Islet of Langerhans (tissue), 1 donor: ENCODE measurements around the gene UIMC1.
"Not testable (repeated sequence)": the region's sequence is repeated elsewhere in the genome, so short reads cannot be mapped to it uniquely, and the experiment has no call there.

Experiments used
- FAIRE-seq: peaks from one replicate; lab custom pipeline; 2011; peaks lifted over from hg19 to GRCh38; lab: Jason Lieb, UNC

UIMC1 gene

DNA sequence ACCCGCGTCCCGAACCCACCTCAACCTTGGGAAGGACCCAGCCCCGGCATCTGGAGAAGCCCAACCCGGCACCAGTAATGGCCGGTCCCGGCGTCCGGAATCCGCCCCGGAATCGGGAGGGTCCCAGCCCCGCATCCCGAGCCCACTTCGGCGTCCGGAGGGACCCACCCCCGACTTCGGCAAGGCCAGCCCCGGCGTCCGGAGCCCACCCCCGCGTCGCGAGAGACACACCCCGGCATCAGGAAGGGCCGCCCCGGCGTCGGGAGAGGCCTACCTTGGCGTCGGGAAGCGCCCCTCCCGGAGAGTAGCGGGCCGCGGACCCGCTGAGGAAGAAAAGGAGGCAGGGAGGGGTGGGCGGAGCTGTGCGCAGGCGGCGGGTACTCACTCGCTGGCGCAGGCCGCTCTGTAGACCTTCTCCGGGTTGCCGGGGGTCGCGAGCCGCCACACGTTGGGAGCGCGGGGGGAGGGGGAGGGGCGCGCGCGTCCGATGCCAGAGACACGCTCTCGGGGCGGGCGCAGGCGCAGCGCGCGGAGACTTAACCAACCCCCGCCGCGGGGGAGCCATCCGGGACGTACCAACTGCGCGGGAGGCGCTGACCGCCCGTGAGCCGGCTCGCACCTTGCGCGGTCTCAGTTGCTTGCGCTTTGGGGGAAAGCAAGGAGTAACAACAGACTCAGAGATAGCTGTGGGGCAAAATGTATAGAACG lies at the start of gene UIMC1:
UIMC1 (minus strand) TSS at position 515 of the 708 bp plus-strand sequence. CDS start 24,164 bp downstream, outside the sequence.
- FAIRE-seq, result no peak

DNA sequence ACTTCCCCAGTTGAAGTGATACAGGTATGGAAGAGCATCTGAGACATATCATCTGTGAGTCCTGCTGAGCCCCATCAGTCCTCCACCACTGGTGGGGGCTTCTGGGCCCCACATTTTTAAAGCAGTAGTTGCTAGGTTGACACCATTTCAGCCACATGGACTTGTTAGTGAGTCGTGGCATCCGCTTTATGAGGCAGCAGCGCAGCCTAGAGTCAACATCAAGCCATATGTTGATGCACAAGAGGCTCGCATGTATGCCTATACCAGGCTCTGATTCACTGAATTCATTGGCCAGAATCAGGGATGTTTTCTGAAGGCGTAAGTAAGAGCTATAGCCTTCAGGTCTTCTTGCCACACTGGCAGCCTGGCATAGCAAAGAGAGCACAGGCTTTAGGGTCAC lies 42.7 kb upstream of the UIMC1 start:
- no peak for FAIRE-seq

DNA sequence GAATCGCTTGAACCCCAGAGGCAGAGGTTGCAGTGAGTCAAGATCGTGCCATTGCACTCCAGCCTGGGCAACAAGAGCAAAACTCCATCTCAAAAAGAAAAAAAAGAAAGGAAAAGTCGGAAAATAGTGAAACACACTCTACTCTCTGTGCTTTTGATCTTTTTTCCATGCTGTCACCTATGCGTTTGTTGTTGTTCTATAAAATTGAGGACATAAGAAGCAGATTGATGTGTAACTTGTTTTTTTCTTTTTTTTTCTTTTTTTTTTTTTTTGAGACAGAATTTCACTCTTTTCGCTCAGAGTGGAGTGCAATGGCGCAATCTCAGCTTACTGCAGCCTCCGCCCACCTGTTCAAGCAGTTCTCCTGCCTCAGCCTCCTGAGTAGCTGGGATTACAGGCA lies 42.0 kb upstream of the UIMC1 start:
- not testable (repeated sequence) for FAIRE-seq

DNA sequence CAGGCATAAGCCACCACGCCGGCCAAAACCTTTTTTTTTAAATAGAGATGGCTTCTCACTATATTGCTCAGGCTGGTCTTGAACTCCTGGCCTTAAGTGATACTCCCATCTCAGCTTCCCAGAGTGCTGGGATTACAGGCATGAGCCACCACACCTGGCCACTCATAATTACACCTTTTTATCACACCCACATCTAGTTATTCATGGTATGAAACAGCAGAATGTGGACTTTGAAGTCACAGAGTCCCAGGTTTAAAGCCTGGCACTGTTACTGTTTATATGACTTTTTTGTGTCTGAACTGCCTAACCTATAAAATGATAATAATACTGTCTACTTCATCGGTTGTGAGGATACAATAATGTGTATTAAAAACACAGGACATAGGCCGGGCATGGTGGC lies 39.1 kb upstream of the UIMC1 start:
- FAIRE-seq, result no peak

DNA sequence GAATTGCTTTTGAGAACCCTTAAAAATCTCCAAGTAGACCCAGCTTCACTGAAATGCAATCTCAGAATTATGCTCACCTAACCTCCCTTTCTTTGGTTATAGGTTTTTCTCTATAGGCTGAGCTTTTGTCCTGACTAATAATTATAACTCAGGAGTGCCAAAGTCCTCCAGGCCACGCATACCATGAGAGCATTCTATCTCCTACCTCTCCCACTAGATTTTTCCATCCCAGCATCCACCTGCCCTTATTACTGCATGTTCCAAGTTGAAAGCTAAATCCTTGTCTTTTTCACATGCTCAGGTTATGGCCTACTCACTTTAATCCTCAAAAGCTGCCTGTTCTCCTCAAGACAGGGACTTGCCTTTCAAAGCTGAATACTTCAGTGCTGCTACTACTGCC lies 38.1 kb upstream of the UIMC1 start:
- FAIRE-seq, result no peak

DNA sequence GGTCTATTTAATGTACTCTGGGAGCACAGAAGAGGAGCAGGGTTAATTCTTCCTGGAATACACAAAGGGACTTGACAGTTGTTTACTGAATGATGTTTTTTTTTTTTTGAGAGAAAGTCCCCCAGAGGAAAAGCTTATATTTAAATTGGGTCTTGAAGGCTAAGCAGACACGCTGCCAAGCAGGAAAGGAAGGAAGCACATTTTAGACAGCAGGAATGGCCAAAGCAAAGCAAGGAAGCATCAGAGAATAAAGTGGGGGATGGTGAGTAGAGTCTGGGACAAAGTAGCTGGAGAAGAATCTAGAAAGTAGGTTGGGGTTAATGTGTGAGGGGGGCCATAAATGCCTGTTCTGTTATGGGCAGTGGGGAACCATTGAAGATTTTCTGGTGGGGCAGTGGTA lies 37.4 kb upstream of the UIMC1 start:
- no peak for FAIRE-seq

DNA sequence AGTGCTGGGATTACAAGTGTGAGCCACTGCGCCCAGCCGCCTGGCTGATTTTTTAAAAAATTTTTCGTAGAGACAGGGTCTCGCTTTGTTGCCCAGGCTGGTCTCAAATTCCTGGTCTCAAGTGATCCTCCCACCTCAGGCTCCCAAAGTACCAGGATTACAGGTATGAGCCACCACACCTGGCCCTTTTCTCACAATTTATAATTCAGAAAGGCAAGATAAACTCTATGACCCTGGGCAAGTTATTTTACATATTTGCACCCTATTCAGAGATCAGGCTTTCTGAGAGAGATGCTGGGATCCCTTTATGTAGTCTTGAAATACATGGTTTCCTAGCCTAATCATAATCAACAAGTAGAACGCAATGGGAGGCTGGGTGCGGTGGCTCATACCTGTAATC lies 36.5 kb upstream of the UIMC1 start:
- FAIRE-seq, result no peak

DNA sequence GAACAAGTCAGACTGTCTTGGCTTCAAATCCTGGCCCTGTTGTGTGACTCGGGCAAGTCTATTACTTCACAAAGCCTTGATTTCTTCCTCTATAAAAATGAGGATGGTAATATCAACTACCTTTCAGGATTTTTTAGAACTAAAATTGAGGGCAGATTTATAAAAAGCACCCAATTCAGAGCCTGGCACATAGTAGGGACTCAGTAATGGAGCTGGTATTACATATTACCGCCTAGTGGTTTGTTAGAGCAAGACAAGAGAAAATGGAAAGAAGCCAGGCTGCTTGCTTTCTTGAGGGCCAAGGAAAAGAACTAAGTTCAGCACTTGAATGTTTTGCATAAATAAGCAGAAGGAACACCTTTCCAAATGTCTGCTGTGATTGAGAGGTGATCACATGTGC lies 35.4 kb upstream of the UIMC1 start:
- no peak for FAIRE-seq

DNA sequence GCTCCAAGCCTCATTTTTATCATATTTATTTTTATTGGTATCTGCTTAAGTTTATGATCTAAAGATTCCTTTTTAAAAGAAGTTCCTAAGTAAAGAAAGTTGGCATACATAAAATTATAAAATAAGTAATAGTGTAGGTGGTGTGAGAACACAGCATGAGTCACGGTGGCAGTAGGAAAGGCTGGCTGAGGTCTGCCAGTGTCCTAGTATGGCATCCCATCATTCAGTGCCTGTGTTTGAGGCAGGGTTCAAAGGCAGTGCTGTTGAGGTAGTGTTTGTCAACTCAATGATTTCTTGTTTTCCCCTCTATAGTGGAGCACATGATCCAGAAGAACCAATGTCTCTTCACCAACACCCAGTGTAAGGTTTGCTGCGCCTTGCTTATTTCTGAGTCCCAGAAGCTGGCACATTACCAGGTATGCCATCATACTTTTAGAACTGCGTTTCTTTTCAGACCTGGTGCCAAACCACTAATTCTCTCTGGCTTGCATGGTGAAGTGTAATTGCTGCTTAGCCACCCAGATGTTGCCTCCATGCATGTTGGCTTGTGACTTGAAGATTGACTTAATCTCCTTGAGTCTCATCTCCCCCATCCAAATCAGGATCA lies 34.3 kb upstream of the UIMC1 start:
- FAIRE-seq, result no peak

DNA sequence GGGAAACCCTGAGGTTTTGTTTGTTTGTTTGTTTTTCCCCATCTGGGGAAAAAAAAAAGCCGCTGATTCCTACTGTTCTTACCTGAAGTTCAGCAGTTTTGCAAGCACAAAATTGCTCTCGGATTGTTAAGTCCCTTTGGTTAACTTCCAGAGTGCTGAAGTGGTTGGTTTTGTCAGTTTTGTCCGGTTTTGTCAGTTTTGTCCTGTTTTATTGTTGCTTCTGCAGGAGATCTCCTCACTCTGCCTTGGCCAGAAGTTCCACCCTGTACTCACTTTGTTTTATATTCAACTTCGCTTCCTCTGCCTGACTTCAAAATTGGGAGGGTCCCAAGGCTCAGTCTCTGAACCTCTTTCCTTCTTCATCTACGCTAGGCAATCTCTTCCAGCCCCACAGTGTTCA lies 30.3 kb upstream of the UIMC1 start:
- FAIRE-seq, result no peak

DNA sequence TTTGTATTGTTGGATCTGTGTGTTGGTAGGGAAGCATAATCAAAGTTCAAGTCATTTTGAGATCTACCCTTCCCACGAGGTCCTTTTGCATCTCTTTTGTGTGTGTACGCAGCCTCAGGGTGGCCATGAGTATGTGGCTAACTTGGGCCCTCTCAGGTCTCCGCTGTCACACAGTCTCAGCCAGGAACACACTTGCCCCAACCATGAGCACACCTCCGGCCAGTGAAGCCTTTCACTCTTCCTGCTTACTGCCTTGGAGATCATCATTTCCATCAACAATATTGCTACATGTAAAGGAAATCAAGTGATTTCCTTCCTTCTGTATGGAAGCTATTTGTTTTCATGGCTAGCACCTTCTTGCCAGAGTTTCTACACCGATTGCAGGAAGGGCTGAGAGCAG lies 29.9 kb upstream of the UIMC1 start:
- FAIRE-seq, result no peak

DNA sequence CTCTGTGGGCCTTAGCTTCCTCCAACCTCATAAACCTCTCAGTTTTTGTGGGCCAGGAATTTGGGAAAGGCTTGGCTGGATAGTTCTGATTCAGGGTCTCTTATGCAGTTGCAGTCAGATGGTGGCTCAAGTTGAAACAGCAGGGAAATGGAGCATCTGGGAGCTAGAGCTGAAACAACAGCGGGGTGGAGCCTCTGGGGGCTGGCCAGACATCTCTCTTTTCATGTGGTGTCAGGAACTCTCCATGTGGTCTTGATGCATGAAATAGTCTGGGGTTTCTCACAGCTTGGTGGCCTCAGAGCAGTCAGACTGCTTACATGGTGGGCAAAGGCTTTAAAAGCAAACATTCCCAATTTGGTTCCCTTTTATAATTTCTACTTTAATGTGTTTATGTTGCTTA lies 29.4 kb upstream of the UIMC1 start:
- no peak for FAIRE-seq

DNA sequence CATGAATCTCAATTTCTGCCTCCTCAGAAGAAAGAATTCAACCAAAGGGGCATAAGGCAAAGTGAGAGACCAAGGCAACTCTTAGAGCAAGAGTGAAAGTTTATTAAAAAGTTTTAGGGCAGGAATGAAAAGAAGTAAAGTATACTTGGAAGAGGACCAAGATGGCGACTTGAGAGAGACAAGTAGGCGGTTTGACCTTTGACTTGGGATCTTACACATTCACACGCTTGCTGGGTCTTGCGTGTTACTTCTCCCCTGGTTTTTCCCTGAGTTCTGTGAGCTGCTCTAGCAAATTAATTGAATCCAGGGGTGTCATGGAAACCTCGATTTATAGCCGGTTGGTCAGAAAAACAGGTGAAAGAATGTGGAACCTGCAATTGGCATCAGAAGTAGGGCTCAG lies 22.9 kb upstream of the UIMC1 start:
- no peak for FAIRE-seq

DNA sequence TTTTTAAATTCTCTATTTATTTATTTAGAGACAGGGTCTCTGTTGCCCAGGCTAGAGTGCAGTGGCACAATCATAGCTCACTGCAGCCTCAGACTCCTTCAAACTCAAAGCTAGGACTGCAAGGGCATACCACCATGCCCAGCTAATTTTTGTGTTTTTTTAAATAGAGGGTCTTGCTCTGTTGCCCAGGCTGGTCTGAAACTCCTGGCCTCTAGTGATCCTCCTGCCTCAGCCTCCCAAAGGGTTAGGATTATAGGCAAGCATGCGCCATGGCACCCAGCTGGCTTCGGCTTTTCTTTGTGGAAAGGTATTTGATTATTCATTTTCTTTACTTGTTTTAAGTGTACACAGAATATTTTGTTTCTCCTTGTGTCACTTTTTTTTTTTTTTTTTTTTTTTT lies 21.1 kb upstream of the UIMC1 start:
- no peak for FAIRE-seq

DNA sequence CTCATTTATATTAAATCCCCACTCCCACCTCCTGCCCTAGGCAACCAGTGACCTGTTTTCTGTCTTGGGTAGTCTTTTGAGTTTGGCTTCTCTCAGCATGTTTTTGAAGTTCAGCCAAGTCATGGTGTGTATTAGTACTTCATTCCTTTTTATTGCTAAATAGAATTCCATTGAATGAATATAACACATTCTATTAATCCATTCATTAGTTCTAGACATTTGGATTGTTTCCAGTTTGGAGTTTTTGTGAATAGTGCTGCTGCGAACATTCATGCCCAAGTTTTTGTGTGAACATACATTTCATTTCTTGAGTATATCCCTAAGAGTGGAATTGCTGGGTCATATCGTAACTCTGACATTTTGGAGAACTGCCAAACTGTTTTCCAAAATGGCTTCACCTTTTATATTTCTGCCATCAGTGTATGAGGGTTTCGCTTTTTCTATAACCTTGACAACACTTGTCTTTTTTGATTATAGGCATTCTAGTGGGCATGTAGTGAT lies 18.6 kb upstream of the UIMC1 start:
- no peak for FAIRE-seq

DNA sequence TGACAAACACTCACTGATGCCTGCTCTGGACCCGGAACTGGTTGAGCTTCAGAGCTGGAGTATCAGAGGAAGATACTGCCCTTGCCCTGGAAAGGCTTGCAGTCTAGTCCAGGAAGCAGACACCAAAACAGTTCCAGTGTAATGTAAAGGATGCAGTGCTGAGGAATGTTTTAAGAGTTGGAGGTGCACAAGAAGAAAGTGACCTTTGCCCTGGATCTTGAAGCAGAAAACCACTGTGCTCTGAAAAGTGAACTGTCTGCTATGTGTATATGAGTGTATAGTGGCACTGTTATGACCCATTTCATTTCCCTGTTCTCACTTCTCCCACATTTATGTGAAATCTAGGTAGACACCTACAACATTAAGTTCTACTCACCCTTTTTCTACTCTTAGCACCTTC lies 18.0 kb upstream of the UIMC1 start:
- FAIRE-seq, result no peak

DNA sequence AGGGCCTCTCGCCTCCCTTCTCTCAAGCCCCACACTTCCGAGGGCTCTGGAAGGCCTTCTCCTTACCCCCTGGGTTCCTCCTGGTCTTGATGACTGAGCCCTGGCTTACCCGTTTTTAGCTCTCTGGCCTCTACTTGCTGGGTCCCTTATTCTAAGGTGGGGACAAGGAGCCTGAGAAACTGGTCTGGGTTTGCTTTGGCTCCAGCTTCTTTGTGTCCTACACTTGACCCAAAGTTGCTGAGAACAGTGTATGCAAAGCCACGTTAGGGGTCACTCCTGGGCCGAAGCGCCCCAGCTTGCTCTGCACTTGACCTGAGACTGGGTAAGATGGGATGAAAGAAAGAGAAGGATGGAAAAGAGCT lies 16.7 kb upstream of the UIMC1 start:
- no peak for FAIRE-seq

DNA sequence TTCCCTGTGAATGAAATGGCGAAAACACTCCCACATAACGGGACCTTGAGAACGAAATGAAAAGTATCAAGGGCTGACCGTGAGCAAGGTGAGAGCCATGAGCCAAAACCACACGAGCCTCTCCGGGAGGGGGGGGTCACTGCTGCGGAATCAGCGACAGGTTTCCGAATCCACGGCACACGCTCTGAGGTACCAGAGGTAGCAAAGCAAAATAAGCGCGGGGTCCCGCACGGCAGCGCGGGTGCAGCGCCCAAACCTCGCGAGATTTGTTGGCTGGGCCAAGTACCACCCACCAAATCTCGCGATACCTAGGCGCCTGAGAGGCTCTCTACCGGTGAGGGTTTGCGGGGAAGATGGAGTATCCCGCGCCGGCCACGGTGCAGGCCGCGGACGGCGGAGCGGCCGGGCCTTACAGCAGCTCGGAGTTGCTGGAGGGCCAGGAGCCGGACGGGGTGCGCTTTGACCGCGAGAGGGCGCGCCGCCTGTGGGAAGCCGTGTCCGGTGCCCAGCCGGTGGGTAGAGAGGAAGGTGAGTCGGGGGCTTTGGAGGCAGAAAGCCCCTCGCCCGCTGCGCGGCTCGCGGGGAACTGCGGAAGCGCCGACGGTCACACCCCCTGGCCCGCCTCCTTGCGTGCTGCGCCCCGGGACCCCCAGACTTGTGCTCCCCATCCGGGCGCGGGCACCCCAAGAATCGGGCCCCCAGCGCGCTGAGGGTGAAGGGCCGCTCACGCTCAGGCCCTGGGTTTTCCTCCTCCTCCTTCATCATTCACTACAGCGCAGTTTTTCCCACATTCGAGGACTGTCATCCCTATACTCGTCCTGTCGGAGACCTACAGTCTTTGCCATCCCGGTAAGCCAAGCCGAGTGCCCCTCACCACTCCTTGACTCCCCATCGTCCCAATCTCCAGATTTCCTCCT lies 16.1 kb upstream of the UIMC1 start, which contains the start of gene ZNF346:
ZNF346 (plus strand) TSS at position 311 of the 917 bp plus-strand sequence; CDS start at position 354, 43 bp downstream.
- no peak for FAIRE-seq

DNA sequence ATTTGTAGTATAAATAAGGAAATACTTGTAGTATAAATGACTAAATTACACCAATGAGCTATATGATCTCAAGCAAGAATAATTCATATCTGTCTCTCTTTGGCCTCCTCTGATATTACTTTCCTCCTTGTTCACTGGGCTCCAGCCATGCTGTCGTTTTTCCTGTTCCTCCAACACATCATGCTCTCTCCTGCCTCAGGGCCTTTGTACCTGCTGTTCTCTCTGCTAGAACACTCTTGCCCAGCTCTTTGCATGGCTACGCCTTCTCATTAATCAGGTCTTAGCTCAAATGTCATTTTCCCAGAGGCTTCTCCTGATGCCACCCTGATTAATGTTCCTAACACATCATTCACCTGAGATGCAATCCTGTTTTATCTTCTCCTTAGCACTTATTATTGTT lies 13.5 kb upstream of the UIMC1 start:
- FAIRE-seq, result no peak

DNA sequence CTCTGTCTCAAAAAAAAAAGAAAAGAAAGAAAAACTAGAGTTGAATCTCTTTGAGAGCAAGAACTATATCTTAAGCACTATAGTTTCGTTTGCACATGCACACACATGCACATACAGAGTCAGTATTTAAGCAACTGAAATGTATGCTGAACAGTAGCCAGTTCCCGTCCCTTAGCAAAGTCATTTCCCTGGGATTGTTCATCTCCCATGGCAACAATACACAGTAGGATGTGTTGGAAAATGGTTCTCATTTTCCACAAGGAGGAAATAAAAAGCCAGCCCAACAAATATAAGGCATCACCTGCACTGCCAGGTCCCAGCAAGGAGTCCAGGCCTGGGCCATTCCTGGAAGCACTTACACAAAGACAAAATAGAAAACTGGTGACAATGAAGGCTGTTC lies 11.8 kb upstream of the UIMC1 start:
- FAIRE-seq, result no peak

DNA sequence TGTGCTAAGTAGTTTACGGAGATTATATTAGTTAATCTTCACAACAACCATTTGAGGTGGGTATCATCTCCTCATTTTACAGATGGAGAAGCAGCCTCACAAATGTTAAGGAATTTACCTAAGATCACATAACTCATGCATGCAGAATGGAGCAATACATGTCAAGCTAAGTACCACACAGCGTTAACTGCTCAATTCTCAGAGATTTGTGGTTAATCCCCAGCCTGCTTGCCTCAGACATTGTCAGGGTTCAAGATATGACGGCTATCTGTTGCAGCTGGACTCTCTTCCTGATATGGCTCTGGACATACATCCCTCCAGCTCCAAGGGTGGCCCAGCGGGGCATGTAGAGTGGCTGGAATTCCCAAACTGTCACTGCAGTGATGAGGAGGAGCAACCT lies 8.6 kb upstream of the UIMC1 start:
- no peak for FAIRE-seq

DNA sequence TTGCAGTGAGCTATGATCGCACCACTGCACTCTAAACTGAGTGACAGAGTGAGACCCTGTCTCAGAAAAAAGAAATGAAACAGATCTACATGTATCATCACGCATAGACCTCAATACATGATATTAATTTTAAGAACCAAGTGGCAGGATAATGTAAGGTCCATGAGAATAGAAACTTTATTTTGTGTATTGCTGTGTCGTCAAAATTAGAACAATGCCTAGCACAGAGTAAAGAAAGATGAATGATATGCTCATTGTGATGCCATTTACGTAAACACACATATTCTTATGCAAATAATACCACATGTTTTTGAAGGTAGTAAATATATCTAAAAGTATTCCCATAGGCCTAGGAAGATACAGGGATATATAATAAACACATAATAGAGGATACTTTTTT lies 3.6 kb upstream of the UIMC1 start:
- FAIRE-seq, result no peak

DNA sequence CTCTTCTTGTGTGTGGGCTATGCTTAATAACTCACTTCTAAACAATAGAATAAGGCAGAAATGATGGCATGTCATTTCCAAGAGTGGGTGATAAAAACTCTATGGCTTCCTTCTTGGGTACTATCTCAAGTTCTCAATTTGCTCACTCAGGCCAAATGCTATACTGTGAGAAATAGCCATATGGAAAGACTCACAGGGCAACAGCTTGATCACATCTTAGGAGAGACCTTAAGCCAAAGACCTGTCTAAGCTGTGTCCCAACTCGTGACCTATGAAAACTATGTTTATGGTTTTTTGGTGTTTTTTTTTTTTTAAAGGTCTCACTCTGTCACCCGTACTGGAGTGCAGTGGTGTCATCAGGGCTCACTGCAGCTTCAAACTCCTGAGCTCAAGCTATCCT lies 2.1 kb upstream of the UIMC1 start:
- FAIRE-seq, result no peak
